HG03565 (cell line): Measurements from ENCODE around the gene ATP2A3.

Experiments
- ATAC-seq: cut with Tn5 transposase; IDR thresholded peaks from one replicate; pipeline ENCODE4 v1.9.1; 2021; ENCODE audit warnings: mild to moderate bottlenecking, moderate library complexity; ENCODE audit not compliant: unreplicated experiment

Gene ATP2A3

GRCh38 chr17:3875317-3875716, 88.9 kb downstream of the ATP2A3 start:
- ATAC-seq: no peak
